GM19372 (cell line): ENCODE results near the gene DYNC1I1.

Experiments used
- ATAC-seq: cut with Tn5 transposase; IDR thresholded peaks from one replicate; pipeline ENCODE4 v1.9.1; 2021; ENCODE audit warnings: mild to moderate bottlenecking, low read depth, moderate library complexity; ENCODE audit not compliant: unreplicated experiment

DYNC1I1 gene

GRCh38 chr7:95843286-95843685, 70.9 kb downstream of the DYNC1I1 start:
- no peak for ATAC-seq

DNA sequence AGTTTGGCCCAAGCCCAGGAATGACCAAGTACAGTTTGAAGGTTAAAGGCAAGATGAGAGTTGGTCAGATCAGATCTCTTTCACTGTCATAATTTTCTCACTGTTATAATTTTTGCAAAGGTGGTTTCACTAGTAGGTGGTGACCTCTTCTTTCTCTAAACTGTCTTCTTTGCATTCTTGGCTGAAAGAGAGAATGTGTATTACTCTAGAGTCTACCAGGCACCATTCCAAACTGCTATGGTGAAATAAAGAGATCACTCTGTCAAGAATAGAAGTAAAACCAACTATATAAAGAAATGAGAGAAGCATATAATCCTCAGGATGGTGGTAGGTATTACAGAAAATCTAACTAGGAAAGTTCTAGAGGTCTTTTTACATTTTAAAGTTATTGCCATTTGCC, 72.7 kb downstream of the DYNC1I1 start:
- no peak for ATAC-seq

DNA sequence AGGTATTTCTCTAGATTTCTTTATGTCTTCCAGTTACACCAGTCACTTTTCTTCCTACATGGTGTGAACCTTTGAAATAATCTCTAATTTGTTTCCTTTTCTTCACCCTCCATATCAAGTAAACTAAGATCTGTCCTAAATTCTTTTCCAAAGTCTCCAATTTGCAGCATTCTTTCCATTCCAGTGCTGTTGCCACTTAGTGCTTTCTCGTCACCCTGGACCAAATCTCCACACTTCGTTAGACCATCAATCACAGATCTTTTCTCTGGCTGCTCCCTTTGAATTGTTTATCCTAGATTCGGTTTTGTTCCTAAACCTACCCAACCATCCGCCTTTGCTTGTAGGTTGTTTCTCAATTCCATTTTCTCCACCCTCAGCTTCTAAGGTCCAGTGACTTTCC, 74.7 kb downstream of the DYNC1I1 start:
- no peak for ATAC-seq

GRCh38 chr7:95859429-95859828, 87.1 kb downstream of the DYNC1I1 start:
- no peak for ATAC-seq

GRCh38 chr7:95861041-95861440, 88.7 kb downstream of the DYNC1I1 start:
- ATAC-seq: no peak

DNA sequence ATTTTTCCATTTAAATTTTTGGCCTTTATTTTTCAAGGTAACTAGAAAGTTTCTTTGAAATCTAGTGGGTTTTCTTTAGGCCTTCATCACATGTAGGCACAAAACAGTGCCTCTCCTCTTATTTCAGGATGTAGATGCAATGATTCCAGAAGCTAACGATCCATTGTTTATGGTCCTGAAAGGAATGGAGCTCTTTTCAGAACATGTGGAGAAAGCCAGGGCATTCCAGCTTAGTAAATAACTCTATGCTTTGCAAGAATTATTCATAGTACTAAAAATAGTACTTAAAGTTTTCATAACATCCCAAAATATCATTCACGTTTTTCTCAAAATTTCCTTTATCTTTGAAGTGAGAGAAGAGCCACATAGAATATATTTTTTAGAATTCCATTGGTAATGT, 91.3 kb downstream of the DYNC1I1 start:
- ATAC-seq: no peak

GRCh38 chr7:95865716-95866371, 93.5 kb downstream of the DYNC1I1 start:
- ATAC-seq: no peak

- peak; percentile 91 for ATAC-seq
These were observed 95.0 kb downstream of the DYNC1I1 start for GRCh38 chr7:95867309-95867708.

DNA sequence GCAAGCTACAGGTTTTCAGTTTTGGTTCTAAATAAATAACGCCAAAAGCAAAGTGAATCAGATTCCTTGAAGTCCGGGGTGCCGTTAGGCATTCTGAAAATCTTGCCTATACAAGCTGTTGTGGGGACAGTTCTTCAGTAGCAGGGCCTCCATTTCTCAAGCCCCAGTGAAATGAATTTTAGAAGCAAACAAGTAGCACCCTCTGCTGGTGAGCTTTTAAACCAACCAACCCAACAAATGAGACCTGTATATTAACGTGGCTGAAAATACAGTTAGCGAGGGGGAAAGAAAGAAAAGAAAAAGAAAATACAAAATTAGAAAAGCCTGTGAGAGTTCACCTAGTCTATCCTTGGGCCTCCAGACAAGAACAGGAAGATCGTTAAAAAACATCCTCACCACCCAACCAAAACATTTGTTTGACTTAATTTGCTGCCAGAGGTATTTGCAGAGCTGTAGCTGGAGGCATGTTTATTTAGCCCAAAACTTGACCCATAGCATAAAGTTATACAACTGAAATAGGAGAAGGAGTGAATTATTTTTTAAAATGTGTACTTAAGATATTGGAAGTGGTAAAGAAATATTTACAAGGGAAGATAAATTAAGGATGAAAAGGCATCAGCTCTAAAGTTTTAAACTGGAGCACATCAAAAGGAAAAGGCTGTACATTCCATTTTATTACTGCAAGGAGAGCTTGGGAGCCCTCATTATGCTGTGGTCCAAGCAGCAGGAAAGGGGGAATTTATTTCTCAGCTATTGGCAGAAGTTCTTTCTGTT, 98.9 kb downstream of the DYNC1I1 start:
- ATAC-seq: peak; percentile 47

DNA sequence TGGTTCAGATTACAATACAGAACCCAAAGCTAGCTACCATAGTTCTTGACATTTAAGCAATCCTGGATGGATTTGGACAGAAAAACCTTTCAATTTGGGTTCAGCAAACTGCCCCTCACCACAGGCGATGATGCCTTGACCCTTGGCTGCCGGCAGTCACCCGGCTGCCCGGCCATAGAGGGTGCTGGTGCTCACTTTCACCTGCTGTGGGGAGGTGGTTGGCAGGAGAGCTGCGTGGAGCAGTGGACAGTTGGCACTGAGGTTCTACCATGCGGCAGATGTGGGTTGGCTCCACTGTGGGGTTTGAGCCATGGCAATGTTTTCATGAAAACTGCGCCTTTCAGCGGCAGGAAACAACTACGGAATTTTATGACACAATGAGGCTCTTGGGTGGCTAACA, 99.5 kb downstream of the DYNC1I1 start:
- no peak for ATAC-seq

GRCh38 chr7:95874129-95874528, 101.8 kb downstream of the DYNC1I1 start:
- ATAC-seq: no peak

DNA sequence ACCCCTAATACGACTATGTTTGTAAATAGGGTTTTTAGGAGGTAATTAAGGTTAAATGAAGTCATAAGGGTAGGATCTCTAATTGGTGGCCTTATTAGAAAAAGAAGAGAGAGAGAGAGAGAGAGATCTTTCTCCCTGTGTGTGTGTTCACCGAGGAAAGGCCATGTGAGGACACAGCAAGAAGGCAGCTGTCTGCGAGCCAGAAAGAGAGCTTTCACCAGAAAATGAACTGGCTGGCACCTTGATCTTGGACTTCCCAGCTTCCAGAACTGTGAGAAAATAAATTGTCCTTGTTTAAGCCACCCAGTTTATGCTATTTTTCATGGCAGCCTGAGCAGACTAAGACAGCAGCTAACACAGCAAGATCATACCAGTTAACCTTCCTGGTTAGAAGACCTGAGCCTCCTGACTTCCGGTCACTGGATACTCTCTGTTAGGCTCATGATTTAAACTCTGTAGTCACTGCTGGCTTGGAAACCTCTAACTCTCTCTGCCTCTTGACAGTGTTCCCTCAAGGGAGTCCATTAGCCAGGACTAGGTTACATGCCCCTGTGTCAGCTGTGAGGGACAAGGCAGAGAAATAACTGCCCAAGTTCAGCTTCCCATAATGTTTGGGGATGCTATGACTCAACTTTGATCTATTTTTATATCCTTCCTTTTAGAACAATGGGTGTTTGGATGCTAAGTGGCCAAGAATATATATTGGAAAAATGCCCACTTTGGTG, 102.3 kb downstream of the DYNC1I1 start:
- ATAC-seq: no peak

DNA sequence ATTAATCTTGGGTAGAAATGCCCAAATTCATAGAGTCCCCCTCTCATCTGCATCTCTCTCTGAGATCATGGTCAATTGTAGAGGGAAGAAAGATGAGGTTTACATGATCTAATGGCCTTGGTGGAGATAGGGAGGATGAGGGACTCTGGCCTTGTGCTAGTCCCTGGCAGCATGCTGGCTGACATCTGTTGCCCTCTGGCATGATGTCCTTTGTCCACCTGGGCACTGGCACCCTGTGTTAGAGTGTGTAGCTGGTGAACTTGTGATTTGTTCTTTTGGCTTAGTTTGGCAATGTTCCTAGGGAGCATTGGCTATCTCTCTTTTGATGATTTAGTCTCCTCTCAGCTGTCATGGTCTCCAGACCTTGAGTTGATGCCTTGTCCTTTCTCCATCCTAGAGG, 103.2 kb downstream of the DYNC1I1 start:
- ATAC-seq: no peak

DNA sequence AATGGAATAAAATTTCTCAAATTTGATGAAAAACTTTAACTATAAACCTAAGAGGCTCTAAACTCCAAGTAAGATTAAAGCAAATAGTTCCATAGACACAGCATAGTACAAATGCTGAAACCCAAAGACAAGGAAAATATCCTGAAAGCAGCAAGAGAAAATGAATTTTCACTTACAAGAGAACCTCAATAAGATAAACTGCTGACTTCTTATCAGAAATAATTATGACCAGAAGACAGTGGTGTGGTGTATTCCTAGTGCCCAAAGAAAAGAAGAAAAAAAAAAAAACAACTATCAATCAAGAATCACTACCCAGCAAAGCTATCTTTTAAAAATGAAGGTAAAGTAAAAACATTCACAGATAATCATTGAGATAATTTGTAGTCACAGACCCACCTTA, 106.3 kb downstream of the DYNC1I1 start:
- no peak for ATAC-seq

- no peak for ATAC-seq
These were observed 109.2 kb downstream of the DYNC1I1 start for GRCh38 chr7:95881597-95881996.

DNA sequence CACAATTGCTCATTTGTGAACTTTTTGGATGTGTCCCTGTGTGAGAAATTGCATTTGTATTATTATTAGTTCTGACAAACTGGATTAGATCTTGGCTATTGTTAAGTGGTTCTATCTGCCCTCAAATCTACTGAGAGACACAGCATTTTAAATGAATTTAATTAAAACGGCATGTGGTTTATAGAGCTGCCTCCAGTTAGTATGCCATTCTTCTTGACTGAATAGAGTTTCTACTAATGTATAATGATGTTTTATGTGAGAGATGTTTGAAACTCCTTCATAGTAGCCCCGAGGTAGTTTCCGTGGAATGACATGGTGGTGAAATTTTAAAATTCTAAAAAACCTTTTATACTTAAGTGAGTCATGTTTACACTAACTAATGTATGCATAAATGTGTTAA, 110.9 kb downstream of the DYNC1I1 start:
- ATAC-seq: no peak

GRCh38 chr7:95886501-95887090, 114.2 kb downstream of the DYNC1I1 start:
- no peak for ATAC-seq

DNA sequence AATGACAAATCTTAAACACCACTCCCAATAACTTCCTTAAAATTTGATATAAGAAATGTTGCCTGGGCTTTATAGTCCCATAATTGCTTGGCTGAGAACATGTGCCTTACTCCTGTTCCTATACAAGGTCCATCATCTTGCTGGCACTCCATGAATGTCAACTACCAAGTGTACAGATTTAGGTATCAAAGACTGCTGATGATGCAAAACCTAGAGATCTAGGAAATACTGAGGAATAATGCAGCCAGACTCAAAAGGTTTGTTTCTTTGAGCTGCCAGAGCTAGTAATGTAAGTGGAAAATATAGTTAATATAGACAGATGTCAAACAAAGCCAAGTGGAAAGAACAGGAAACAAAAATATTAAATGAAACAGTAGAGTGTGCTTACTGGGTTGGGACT, 121.1 kb downstream of the DYNC1I1 start:
- ATAC-seq: no peak

DNA sequence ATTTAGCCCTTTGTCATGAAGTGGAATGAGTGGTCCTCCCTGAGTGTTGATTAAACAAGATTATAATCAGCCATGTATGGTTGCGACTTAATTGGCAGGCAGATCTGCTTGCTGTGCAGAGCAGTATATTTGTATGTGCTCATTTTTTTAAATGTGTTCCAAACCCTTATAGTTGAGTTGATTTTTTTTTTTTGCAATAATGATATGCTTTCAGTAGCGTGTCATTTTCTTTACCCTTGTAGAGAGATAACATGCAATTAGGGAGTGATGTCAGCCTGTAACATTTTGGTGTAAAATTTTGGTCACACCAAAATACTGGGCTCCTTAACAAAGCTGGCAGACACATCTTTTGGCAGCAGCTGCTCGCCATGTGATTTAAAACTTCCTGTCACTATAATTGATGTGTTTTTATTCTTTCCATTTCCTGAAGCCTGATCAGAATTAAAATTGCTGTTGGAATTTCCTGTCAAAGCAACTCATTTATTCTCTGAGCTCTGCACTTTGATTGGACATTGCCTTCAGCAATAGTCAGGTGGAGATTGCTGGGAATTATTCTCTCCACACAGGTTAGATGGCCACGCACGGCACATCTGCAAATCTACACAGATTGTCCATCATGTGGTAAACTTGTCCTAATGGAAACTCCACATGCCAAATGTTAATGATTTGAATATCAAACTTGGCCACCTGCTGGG, 125.3 kb downstream of the DYNC1I1 start:
- ATAC-seq: no peak

DNA sequence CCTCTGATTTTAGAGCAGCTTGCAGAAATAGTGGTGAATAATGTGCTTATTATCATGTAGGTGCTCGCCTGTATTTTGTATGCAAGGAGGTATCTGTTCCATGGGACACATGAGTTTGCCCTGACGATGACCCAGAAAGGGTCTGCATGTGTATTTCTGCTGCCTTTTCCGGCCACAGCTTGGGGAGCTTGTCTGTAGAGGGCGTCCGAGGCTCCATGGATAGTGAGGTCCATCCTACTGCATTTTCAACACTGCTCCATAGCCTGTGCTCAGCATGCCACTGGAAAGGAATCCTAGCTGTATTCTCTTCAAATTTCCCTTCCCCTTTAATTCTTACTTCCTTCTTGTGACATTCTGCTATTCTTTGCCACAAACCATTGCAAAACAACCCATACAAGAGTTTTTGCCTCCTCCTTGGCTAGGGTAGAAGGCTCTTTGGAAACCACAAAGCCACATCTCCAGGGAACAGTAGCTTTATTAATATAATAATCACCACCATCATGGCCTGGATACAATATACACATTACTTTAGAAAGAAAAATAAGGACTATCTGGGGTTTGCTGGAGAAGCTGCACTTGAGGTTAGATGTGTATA, 127.7 kb downstream of the DYNC1I1 start:
- ATAC-seq: no peak
